ENCODE data around the gene DDO. TPM values are rescaled to one million over a fixed set of nuclear protein-coding genes. Genes with fewer than 3 reads are reported as not detected.
A peak's percentile ranks its signal among the peaks of the same experiment; 100 is the strongest.

Gene DDO
- total RNA-seq, 1 experiment from 2014 or later, result 0.53 TPM

- H3K27ac ChIP-seq, result no peak overlapping the region
Measured at GRCh38 chr6:110378552-110378951, 36.8 kb downstream of the DDO start.

GRCh38 chr6:110369066-110369465 lies 46.3 kb downstream of the DDO start:
- Histone ChIP-seq H3K27ac (no peak overlapping the region), H3K9me3 (replicated peaks) (no peaks in the 10 kb centered on the region), H3K4me3 (no peak overlapping the region), H3K36me3 (no peaks in the 10 kb centered on the region), H3K4me1 (replicated peaks) (peaks cover 27% of the 10 kb centered on the region), H3K27me3 (replicated peaks) (no peaks in the 10 kb centered on the region; the same call in 1 of the 2 replicates)
- no peak for DNase-seq (ENCODE audit: low read depth in 1 of 2, low spot score in 2 of 2)

More at GRCh38 chr6:110378552-110378951, 36.8 kb downstream of the DDO start:
- DNase-seq (ENCODE audit: low read depth in 1 of 2, low spot score in 2 of 2), result no peak
- no peak overlapping the region for H3K4me3 ChIP-seq
- no peaks in the 10 kb centered on the region for H3K27me3 ChIP-seq (replicated peaks)
- H3K9me3 ChIP-seq (replicated peaks), result no peaks in the 10 kb centered on the region
- no peaks in the 10 kb centered on the region for H3K4me1 ChIP-seq (replicated peaks)
- no peaks in the 10 kb centered on the region for H3K36me3 ChIP-seq

- no peak for DNase-seq (ENCODE audit: low read depth in 1 of 2, low spot score in 2 of 2)
- Histone ChIP-seq H3K4me1 (replicated peaks) (peaks cover 35% of the 10 kb centered on the region), H3K9me3 (replicated peaks) (no peaks in the 10 kb centered on the region), H3K27me3 (replicated peaks) (no peaks in the 10 kb centered on the region; the same call in 1 of the 2 replicates), H3K27ac (no peak overlapping the region), H3K4me3 (no peak overlapping the region), H3K36me3 (no peaks in the 10 kb centered on the region)
Measured at GRCh38 chr6:110368284-110368683, 47.1 kb downstream of the DDO start.

- DNase-seq (ENCODE audit: low read depth in 1 of 2, low spot score in 2 of 2), result no peak
- Histone ChIP-seq H3K27me3 (replicated peaks) (no peaks in the 10 kb centered on the region; the same call in 1 of the 2 replicates), H3K27ac (no peak overlapping the region)
Measured at GRCh38 chr6:110367825-110368224, 47.5 kb downstream of the DDO start.

GRCh38 chr6:110366975-110367374 lies 48.4 kb downstream of the DDO start:
- Histone ChIP-seq H3K27ac (no peak overlapping the region), H3K4me3 (no peak overlapping the region), H3K36me3 (no peaks in the 10 kb centered on the region), H3K4me1 (replicated peaks) (peaks cover 43% of the 10 kb centered on the region), H3K9me3 (replicated peaks) (no peaks in the 10 kb centered on the region; the same call in 1 of the 2 replicates), H3K27me3 (replicated peaks) (no peaks in the 10 kb centered on the region; the same call in 1 of the 2 replicates)
- DNase-seq (ENCODE audit: low read depth in 1 of 2, low spot score in 2 of 2), result no peak

More at GRCh38 chr6:110367825-110368224, 47.5 kb downstream of the DDO start:
- peaks cover 40% of the 10 kb centered on the region for H3K4me1 ChIP-seq (replicated peaks)
- no peaks in the 10 kb centered on the region for H3K36me3 ChIP-seq
- no peak overlapping the region for H3K4me3 ChIP-seq
- no peaks in the 10 kb centered on the region for H3K9me3 ChIP-seq (replicated peaks)

GRCh38 chr6:110366256-110366655 lies 49.1 kb downstream of the DDO start:
- no peak for DNase-seq (ENCODE audit: low read depth in 1 of 2, low spot score in 2 of 2)
- Histone ChIP-seq H3K4me3 (no peak overlapping the region), H3K27ac (no peak overlapping the region), H3K27me3 (replicated peaks) (no peaks in the 10 kb centered on the region; the same call in 1 of the 2 replicates), H3K36me3 (no peaks in the 10 kb centered on the region), H3K4me1 (replicated peaks) (peaks cover 43% of the 10 kb centered on the region), H3K9me3 (replicated peaks) (no peaks in the 10 kb centered on the region; the same call in 1 of the 2 replicates)

GRCh38 chr6:110364364-110365105 lies 50.8 kb downstream of the DDO start:
- Histone ChIP-seq H3K4me1 (replicated peaks) (peaks cover 43% of the 10 kb centered on the region), H3K36me3 (no peaks in the 10 kb centered on the region), H3K27me3 (replicated peaks) (no peaks in the 10 kb centered on the region; the same call in 1 of the 2 replicates), H3K9me3 (replicated peaks) (no peaks in the 10 kb centered on the region; the same call in 1 of the 2 replicates), H3K4me3 (no peak overlapping the region), H3K27ac (peak overlapping the region; percentile 69)
- peak; percentile 58 to 84 for DNase-seq (ENCODE audit: low read depth in 1 of 2, low spot score in 2 of 2)

GRCh38 chr6:110363748-110364147 lies 51.6 kb downstream of the DDO start:
- H3K36me3 ChIP-seq, result no peaks in the 10 kb centered on the region
- H3K9me3 ChIP-seq (replicated peaks), result no peaks in the 10 kb centered on the region; the same call in 1 of the 2 replicates
- peak in 1 of 2 experiments; percentile 37 for DNase-seq (ENCODE audit: low read depth in 1 of 2, low spot score in 2 of 2)
- H3K27ac ChIP-seq, result peak overlapping the region; percentile 42
- no peak overlapping the region for H3K4me3 ChIP-seq
- H3K27me3 ChIP-seq (replicated peaks), result no peaks in the 10 kb centered on the region; the same call in 1 of the 2 replicates
- H3K4me1 ChIP-seq (replicated peaks), result peaks cover 42% of the 10 kb centered on the region

- peaks cover 34% of the 10 kb centered on the region for H3K4me1 ChIP-seq (replicated peaks)
- no peaks in the 10 kb centered on the region for H3K36me3 ChIP-seq
- no peak for DNase-seq (ENCODE audit: low read depth in 1 of 2, low spot score in 2 of 2)
- H3K4me3 ChIP-seq, result no peak overlapping the region
- no peak overlapping the region for H3K27ac ChIP-seq
- 0 out of 2 replicates have a peak, but pooled peaks cover 2% of the 10 kb centered on the region for H3K27me3 ChIP-seq (replicated peaks)
- no peaks in the 10 kb centered on the region; the same call in 1 of the 2 replicates for H3K9me3 ChIP-seq (replicated peaks)
Measured at GRCh38 chr6:110360676-110361075, 54.7 kb downstream of the DDO start.

GRCh38 chr6:110359556-110359955 lies 55.8 kb downstream of the DDO start:
- DNase-seq (ENCODE audit: low read depth in 1 of 2, low spot score in 2 of 2), result no peak
- 0 out of 2 replicates have a peak, but pooled peaks cover 2% of the 10 kb centered on the region for H3K27me3 ChIP-seq (replicated peaks)
- no peaks in the 10 kb centered on the region; the same call in 1 of the 2 replicates for H3K9me3 ChIP-seq (replicated peaks)
- H3K36me3 ChIP-seq, result no peaks in the 10 kb centered on the region
- peaks cover 30% of the 10 kb centered on the region for H3K4me1 ChIP-seq (replicated peaks)
- no peak overlapping the region for H3K27ac ChIP-seq
- no peak overlapping the region for H3K4me3 ChIP-seq

GRCh38 chr6:110358553-110359160 lies 56.7 kb downstream of the DDO start:
- DNase-seq (ENCODE audit: low read depth in 1 of 2, low spot score in 2 of 2), result no peak

GRCh38 chr6:110357664-110358552 lies 57.5 kb downstream of the DDO start, which contains the start of gene METTL24:
TSS of gene METTL24 (minus strand) at chr6:110358349. CDS start at chr6:110358272, 77 bp downstream.
- DNase-seq (ENCODE audit: low read depth in 1 of 2, low spot score in 2 of 2), result no peak
- H3K4me1 ChIP-seq (replicated peaks), result peaks cover 14% of the 10 kb centered on the region
- H3K27me3 ChIP-seq (replicated peaks), result 0 out of 2 replicates have a peak, but pooled peaks cover 2% of the 10 kb centered on the region
- H3K36me3 ChIP-seq, result no peaks in the 10 kb centered on the region
- H3K9me3 ChIP-seq (replicated peaks), result no peaks in the 10 kb centered on the region; the same call in 1 of the 2 replicates
- H3K27ac ChIP-seq, result no peak within 1 kb of the TSS
- H3K4me3 ChIP-seq, result 0 out of 2 replicates have a peak within 1 kb of the TSS, but pooled peaks have one; percentile 11

More at GRCh38 chr6:110358553-110359160, 56.7 kb downstream of the DDO start:
- Histone ChIP-seq H3K4me1 (replicated peaks) (peaks cover 21% of the 10 kb centered on the region), H3K27me3 (replicated peaks) (0 out of 2 replicates have a peak, but pooled peaks cover 2% of the 10 kb centered on the region), H3K4me3 (no peak overlapping the region), H3K27ac (no peak overlapping the region), H3K36me3 (no peaks in the 10 kb centered on the region), H3K9me3 (replicated peaks) (no peaks in the 10 kb centered on the region; the same call in 1 of the 2 replicates)

GRCh38 chr6:110357298-110357663 lies 58.1 kb downstream of the DDO start:
- no peaks in the 10 kb centered on the region for H3K36me3 ChIP-seq
- peaks cover 9% of the 10 kb centered on the region for H3K4me1 ChIP-seq (replicated peaks)
- no peak for DNase-seq (ENCODE audit: low read depth in 1 of 2, low spot score in 2 of 2)
- H3K27me3 ChIP-seq (replicated peaks), result 0 out of 2 replicates have a peak, but pooled peaks cover 2% of the 10 kb centered on the region
- no peaks in the 10 kb centered on the region for H3K9me3 ChIP-seq (replicated peaks)
- no peak overlapping the region for H3K4me3 ChIP-seq
- H3K27ac ChIP-seq, result no peak overlapping the region

Data from SJSA1 (cell line).